H1 (cell line): ENCODE results near the gene FEM1C. TPM values are rescaled to one million over a fixed set of nuclear protein-coding genes. Genes with fewer than 3 reads are reported as not detected.

Source experiments
- CTCF ChIA-PET: fragments of 300-600 bp; sonication (Branson Sonifier 250); formaldehyde crosslinking; loops from one replicate; lab custom pipeline; 2021; ENCODE audit not compliant: partially characterized antibody; lab: Charles Lee
- POLR2A ChIA-PET: fragments of 300-600 bp; sonication (Branson Sonifier 250); formaldehyde crosslinking; loops from one replicate; lab custom pipeline; 2021; ENCODE audit warnings: inconsistent platforms; ENCODE audit not compliant: partially characterized antibody; lab: Charles Lee
- DNase-seq, 2 experiments: peaks; one replicate each; pipeline versions ENCODE4 v3.0.0 to v3.0.0-alpha.2; 2010 to 2022; ENCODE audit warnings: low spot score in 2 of 2, low read depth in 1 of 2, mixed read lengths in 1 of 2
- FAIRE-seq: peaks from 2 replicates; lab custom pipeline; 2011; peaks lifted over from hg19 to GRCh38; lab: Jason Lieb, UNC
- H2AFZ ChIP-seq: 2 replicates; pipeline ENCODE4 v1.8.1; 2012; ENCODE audit warnings: low read length, inconsistent platforms
- H2AK5ac ChIP-seq: 2 replicates; pipeline ENCODE4 v1.6.1; 2013; ENCODE audit warnings: low read depth, low read length
- H2BK120ac ChIP-seq: replicated peaks from 2 replicates; pipeline ENCODE3; 2013; ENCODE audit warnings: low read depth, low read length, inconsistent platforms
- H2BK12ac ChIP-seq: 2 replicates; pipeline ENCODE4 v1.6.1; 2013; ENCODE audit warnings: low read depth, low read length
- H2BK15ac ChIP-seq: 2 replicates; pipeline ENCODE4 v1.6.1; 2013; ENCODE audit warnings: low read length
- H2BK20ac ChIP-seq: 2 replicates; pipeline ENCODE4 v1.6.1; 2013; ENCODE audit warnings: low read length
- H2BK5ac ChIP-seq: 2 replicates; pipeline ENCODE4 v1.6.1; 2013; ENCODE audit warnings: low read depth, low read length
- H3K14ac ChIP-seq: 2 replicates; pipeline ENCODE4 v1.6.1; 2013; ENCODE audit warnings: inconsistent platforms; ENCODE audit not compliant: insufficient read length
- H3K18ac ChIP-seq: 2 replicates; pipeline ENCODE4 v1.6.1; 2013; ENCODE audit warnings: low read length; ENCODE audit errors: extremely low read depth
- H3K23ac ChIP-seq: 2 replicates; pipeline ENCODE4 v1.6.1; 2013; ENCODE audit warnings: inconsistent platforms; ENCODE audit not compliant: insufficient read length
- H3K23me2 ChIP-seq: 2 replicates; pipeline ENCODE4 v1.6.1; 2013; ENCODE audit warnings: low read depth, low read length
- H3K27ac ChIP-seq: 2 replicates; pipeline ENCODE4 v1.6.1; 2011; ENCODE audit warnings: low read depth, low read length, inconsistent platforms
- H3K27me3 ChIP-seq, 4 experiments: replicated peaks in 1 of 4; 1 replicate in 1 of 4; 2 replicates in 3 of 4; pipeline versions ENCODE4 v1.6.1 to v1.8.1; 2011 to 2013; ENCODE audit warnings: low read length in 3 of 4, mild to moderate bottlenecking in 3 of 4, inconsistent platforms in 2 of 4, mixed read lengths in 2 of 4, moderate library complexity in 1 of 4; ENCODE audit not compliant: control insufficient read depth in 3 of 4, insufficient read depth in 3 of 4; ENCODE audit errors: extremely low read depth in 1 of 4
- H3K36me3 ChIP-seq, 4 experiments: 2 replicates each; pipeline versions ENCODE4 v1.6.1 to v1.8.1; 2011 to 2013; ENCODE audit warnings: mild to moderate bottlenecking in 4 of 4, low read length in 3 of 4, moderate library complexity in 2 of 4, control low read depth in 1 of 4, inconsistent platforms in 1 of 4; ENCODE audit not compliant: insufficient read depth in 4 of 4, control insufficient read depth in 2 of 4
- H3K4ac ChIP-seq: replicated peaks from 2 replicates; pipeline ENCODE3; 2013; ENCODE audit warnings: low read length, low read depth, mixed read lengths, inconsistent platforms; ENCODE audit not compliant: insufficient read length
- H3K4me1 ChIP-seq, 4 experiments: replicated peaks in 1 of 4; 1 replicate in 1 of 4; 2 replicates in 3 of 4; pipeline versions ENCODE4 v1.6.1 to v1.8.1; 2011 to 2013; ENCODE audit warnings: low read length in 3 of 4, inconsistent platforms in 2 of 4, mixed read lengths in 1 of 4; ENCODE audit not compliant: insufficient read depth in 4 of 4, control insufficient read depth in 3 of 4
- H3K4me2 ChIP-seq, 2 experiments: 2 replicates each; pipeline versions ENCODE4 v1.6.1 to v1.8.1; 2011 to 2013; ENCODE audit warnings: low read depth in 2 of 2, low read length in 2 of 2, control low read depth in 1 of 2, inconsistent platforms in 1 of 2, mild to moderate bottlenecking in 1 of 2; ENCODE audit not compliant: insufficient read depth in 1 of 2
- H3K4me3 ChIP-seq, 4 experiments: fragments of 200-600, 300-600 bp in 1 of 4; sonication (generic), shearing (Covaris generic), sonication (Bioruptor Twin) in 1 of 4; 2 replicates each; pipeline versions ENCODE4 v1.5.1 to v1.8.1; 2011 to 2016; ENCODE audit warnings: low read length in 4 of 4, low read depth in 3 of 4, control low read depth in 2 of 4, inconsistent platforms in 2 of 4, mild to moderate bottlenecking in 2 of 4, mixed read lengths in 1 of 4, moderate library complexity in 1 of 4; ENCODE audit not compliant: insufficient read depth in 2 of 4; ENCODE audit errors: extremely low read depth in 1 of 4
- H3K56ac ChIP-seq: replicated peaks from 2 replicates; pipeline ENCODE3; 2013; ENCODE audit warnings: low read depth, mild to moderate bottlenecking, mixed read lengths, low read length, inconsistent platforms; ENCODE audit not compliant: insufficient read length
- H3K79me1 ChIP-seq: 2 replicates; pipeline ENCODE4 v1.6.1; 2013; ENCODE audit warnings: low read depth, low read length, control low read depth
- H3K79me2 ChIP-seq, 2 experiments: 2 replicates each; pipeline versions ENCODE4 v1.6.1 to v1.8.1; 2012 to 2013; ENCODE audit warnings: low read length in 2 of 2, mild to moderate bottlenecking in 2 of 2, inconsistent platforms in 1 of 2; ENCODE audit not compliant: insufficient read depth in 2 of 2, control insufficient read depth in 1 of 2
- H3K9ac ChIP-seq, 4 experiments: replicated peaks in 1 of 4; 1 replicate in 1 of 4; 2 replicates in 3 of 4; pipeline versions ENCODE4 v1.6.1 to v1.8.1; 2011 to 2013; ENCODE audit warnings: low read depth in 3 of 4, low read length in 3 of 4, control low read depth in 2 of 4, mild to moderate bottlenecking in 2 of 4, moderate library complexity in 2 of 4, inconsistent platforms in 1 of 4; ENCODE audit errors: extremely low read depth in 1 of 4
- H3K9me3 ChIP-seq, 2 experiments: 2 replicates each; pipeline versions ENCODE4 v1.6.1 to v1.8.1; 2012 to 2013; ENCODE audit warnings: mild to moderate bottlenecking in 2 of 2, moderate library complexity in 2 of 2, control low read depth in 1 of 2, inconsistent platforms in 1 of 2, low read depth in 1 of 2, low read length in 1 of 2, mixed read lengths in 1 of 2; ENCODE audit not compliant: insufficient read depth in 2 of 2
- H4K20me1 ChIP-seq, 2 experiments: replicated peaks in 1 of 2; 2 replicates each; pipeline versions ENCODE3 to v1.8.1; 2011 to 2013; ENCODE audit warnings: inconsistent platforms in 2 of 2, low read length in 2 of 2, mild to moderate bottlenecking in 1 of 2; ENCODE audit not compliant: insufficient read depth in 2 of 2, control insufficient read depth in 1 of 2
- H4K5ac ChIP-seq: 2 replicates; pipeline ENCODE4 v1.6.1; 2013; ENCODE audit warnings: low read length, low read depth, mixed read lengths, inconsistent platforms; ENCODE audit not compliant: insufficient read length
- H4K8ac ChIP-seq: 2 replicates; pipeline ENCODE4 v1.8.0; 2013; ENCODE audit warnings: mild to moderate bottlenecking, moderate library complexity, low read length, inconsistent platforms; ENCODE audit not compliant: insufficient read depth; ENCODE audit errors: extremely low read depth
- H4K91ac ChIP-seq: replicated peaks from 2 replicates; pipeline ENCODE3; 2013; ENCODE audit warnings: low read length, mixed read lengths, inconsistent platforms; ENCODE audit not compliant: insufficient read length
- JUN ChIP-seq: IDR thresholded peaks from 2 replicates; pipeline ENCODE4 v1.6.1; 2011; ENCODE audit warnings: low read depth, mild to moderate bottlenecking, improper control_type of control experiment, low read length
- SUZ12 ChIP-seq: fragments of 200-600 bp; sonication (generic); IDR thresholded peaks from 2 replicates; pipeline ENCODE4 v1.6.1; 2012; ENCODE audit warnings: mild to moderate bottlenecking, inconsistent platforms, low read length, moderate library complexity, mixed read lengths
- WGBS, 2 experiments: shearing (Covaris generic) in 1 of 2; methylation state at CpG; one replicate each; pipeline versions ENCODE4 v1.1.6 to v1.1.7; 2013 to 2015; ENCODE audit warnings: low lambda C conversion rate in 2 of 2, mixed read lengths in 2 of 2, inconsistent platforms in 1 of 2, low coverage in 1 of 2, missing lambda C conversion rate in 1 of 2; ENCODE audit not compliant: insufficient replicate concordance in 2 of 2, insufficient coverage in 1 of 2, insufficient read length in 1 of 2; ENCODE audit errors: extremely low coverage in 1 of 2, missing lambda C conversion rate in 1 of 2; 5-methylcytosine and 5-hydroxymethylcytosine counted together
- polyA plus RNA-seq, 7 experiments: library from polyadenylated mRNA; depleted of rRNA in 3 of 7; stranded (reverse) in 5 of 7; unstranded in 2 of 7; fragments of >200 nt in 5 of 7; fragments of 200-250 nt in 2 of 7; gene quantifications; 1 replicate in 5 of 7; 2 replicates in 1 of 7; 4 replicates in 1 of 7; pipeline versions ENCODE4 v1.2.1 to v1.2.3, GENCODE V29; 2011 to 2013; ENCODE audit warnings: missing spikeins in 2 of 7, mixed read lengths in 2 of 7
- total RNA-seq: library from RNA; stranded (reverse); fragmentation: NEBNext Ultra II Directional; extraction: Animal tissue kit (Norgen Biotek cat#: 25700); gene quantifications from 2 replicates; pipeline ENCODE4 v1.2.1, GENCODE V29; 2021

Gene FEM1C
- total and polyA plus RNA-seq, 2 of the 8 experiments (the other 6 are each of a cell fraction or from before 2014, with no cell fraction given): 4.4 to 17.7 TPM

DNA sequence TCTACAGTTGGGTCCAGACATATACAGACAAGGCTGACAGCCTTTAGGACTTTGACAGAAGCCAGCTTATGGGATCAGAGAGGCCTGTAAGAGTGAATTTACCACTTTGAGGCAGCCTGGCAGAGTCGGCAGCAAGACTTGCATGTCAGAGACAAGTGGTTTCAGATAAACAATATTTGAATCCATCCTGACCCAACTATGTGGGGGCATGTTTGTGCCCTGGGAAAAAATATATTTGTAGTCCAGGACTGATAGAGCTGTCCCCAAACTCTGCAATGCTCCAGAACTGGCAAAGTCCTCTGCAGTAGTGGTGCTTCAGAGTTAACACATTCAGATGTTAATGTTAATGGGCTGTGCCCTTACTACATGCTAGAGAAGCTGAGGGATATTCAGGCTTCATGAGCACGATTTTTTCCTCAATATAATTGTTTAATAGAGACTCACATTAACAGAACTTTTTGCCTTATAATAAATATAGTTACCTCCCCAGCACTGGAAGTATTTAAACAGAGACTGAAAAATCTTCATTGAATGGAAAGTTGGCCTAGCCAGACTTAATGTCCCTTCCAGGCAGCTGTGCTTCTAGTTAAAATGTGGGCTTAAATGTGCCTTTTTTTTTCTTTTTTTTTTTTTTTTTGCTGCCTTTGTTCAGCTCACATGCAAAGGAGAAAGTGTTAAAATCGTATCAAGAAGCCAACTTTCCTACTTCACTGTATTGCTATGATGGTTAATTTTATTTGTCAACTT lies 42.9 kb downstream of the FEM1C start:
- POLR2A ChIA-PET: no interaction called here

More for the DNA sequence above, 42.9 kb downstream of the FEM1C start:
- DNase-seq: no peak
- Histone ChIP-seq H3K4me2 (no peak overlapping the region), H4K5ac (no peak overlapping the region), H3K79me2 (no peaks in the 10 kb centered on the region), H3K4me3 (no peak overlapping the region), H3K23me2 (no peaks in the 10 kb centered on the region), H2AK5ac (no peak overlapping the region), H3K23ac (no peak overlapping the region), H4K20me1 (no peaks in the 10 kb centered on the region), H3K4ac (no peak overlapping the region), H3K79me1 (no peaks in the 10 kb centered on the region), H2BK20ac (no peak overlapping the region), H3K18ac (no peak overlapping the region), H2BK15ac (no peak overlapping the region), H3K14ac (no peak overlapping the region), H4K8ac (no peak overlapping the region), H3K36me3 (no peaks in the 10 kb centered on the region), H2BK5ac (no peak overlapping the region), H3K4me1 (peaks cover 0 to 4% (median under 1%) of the 10 kb centered on the region in 4 experiments; a peak in 2 of 7 replicates), H2BK12ac (no peak overlapping the region), H2BK120ac (no peak overlapping the region), H2AFZ (no peak overlapping the region), H3K9me3 (peaks cover 0 to 7% of the 10 kb centered on the region in 2 experiments; a peak in 1 of 4 replicates), H3K27me3 (no peaks in the 10 kb centered on the region), H4K91ac (no peak overlapping the region), H3K27ac (no peak overlapping the region), H3K9ac (no peak overlapping the region), H3K56ac (no peak overlapping the region)
- TF ChIP-seq SUZ12: no peak
- TF ChIP-seq JUN: no peak
- FAIRE-seq: no peak
- CTCF ChIA-PET: interaction anchor here (0.6 to 1.1 kb wide), 3 partner anchors 87 to 1613 kb away, joined by 3 read pairs; no protein-coding TSS in a partner anchor
- WGBS, 2 experiments: 54% methylated on average over 3 of the region's 3 CpGs; no CpG with 5 or more reads in 1 of the 2 experiments
